Fibroblast of peridontal ligament (primary cell): ENCODE measurements around the gene PPP5C.
"Not testable (repeated sequence)": the region's sequence is repeated elsewhere in the genome, so short reads cannot be mapped to it uniquely, and the experiment has no call there.

Experiments used
- DNase-seq: peaks from one replicate; pipeline ENCODE4 v3.0.0-alpha.2; 2010; ENCODE audit errors: extremely low read depth

PPP5C gene

DNA sequence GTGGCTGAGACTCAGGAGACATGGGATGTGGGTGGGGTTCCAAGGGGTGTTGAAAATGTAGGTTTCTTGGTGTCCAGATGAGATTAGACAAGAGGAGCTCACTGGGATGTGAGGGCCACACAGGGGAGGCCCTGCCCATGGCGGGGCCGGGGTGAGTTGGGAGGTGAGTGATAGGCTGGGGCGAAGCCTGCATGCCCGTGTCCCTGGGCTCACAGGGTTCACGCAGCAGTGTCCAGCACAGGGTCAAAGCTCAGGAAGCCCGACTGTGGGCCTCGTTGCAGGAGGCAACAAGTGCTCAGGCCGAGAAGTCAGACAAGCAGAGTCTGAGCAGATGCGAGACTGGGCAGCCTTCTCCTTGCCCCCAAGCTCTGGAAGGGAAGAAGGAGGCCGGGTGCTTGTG lies 39.3 kb downstream of the PPP5C start:
- DNase-seq, result no peak

DNA sequence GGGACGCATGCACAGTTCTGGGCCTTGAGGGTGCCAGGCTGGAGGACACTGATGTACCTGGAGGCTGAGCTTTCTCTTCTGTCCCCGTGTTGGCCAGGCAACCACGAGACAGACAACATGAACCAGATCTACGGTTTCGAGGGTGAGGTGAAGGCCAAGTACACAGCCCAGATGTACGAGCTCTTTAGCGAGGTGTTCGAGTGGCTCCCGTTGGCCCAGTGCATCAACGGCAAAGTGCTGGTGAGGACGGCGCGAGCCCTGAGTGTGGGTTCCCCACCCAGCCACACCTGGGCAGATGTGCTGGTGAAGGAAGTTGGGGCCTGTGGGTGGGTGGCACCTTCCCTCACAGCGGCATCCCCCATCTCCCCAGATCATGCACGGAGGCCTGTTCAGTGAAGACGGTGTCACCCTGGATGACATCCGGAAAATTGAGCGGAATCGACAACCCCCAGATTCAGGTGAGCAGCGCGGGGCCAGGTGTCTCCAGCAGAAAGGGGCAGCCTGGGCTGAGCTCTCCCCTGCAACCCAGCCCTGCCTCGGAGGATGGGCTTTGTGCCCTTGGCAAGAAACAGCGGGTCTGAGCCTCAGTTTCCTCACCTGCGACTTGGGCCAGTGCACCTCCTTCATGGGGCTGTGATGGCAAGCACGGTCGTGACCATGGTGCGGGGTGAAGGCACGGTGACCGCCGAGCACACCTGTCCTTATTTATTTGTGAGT lies 40.3 kb downstream of the PPP5C start:
- no peak for DNase-seq

DNA sequence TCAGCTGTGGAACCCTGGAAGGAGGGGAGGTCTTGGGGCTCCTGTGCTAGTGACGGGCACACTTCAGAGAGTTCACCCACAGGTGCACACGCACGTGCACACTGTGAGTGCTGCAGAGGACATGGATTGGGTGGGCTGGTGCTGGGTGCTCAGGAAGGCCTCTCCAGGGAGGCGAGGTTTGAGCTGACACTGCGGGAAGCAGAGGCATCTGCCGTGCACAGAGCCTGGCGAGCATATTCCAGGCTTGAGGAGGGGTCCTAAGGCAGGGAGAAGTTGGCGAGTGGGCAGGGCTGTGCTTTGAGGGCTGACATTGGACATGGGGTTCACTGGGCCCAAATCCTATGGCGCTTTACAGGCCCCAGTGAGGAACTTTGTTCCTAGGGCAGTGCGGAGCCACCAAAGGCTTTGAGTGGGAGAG lies 40.8 kb downstream of the PPP5C start:
- no peak for DNase-seq

DNA sequence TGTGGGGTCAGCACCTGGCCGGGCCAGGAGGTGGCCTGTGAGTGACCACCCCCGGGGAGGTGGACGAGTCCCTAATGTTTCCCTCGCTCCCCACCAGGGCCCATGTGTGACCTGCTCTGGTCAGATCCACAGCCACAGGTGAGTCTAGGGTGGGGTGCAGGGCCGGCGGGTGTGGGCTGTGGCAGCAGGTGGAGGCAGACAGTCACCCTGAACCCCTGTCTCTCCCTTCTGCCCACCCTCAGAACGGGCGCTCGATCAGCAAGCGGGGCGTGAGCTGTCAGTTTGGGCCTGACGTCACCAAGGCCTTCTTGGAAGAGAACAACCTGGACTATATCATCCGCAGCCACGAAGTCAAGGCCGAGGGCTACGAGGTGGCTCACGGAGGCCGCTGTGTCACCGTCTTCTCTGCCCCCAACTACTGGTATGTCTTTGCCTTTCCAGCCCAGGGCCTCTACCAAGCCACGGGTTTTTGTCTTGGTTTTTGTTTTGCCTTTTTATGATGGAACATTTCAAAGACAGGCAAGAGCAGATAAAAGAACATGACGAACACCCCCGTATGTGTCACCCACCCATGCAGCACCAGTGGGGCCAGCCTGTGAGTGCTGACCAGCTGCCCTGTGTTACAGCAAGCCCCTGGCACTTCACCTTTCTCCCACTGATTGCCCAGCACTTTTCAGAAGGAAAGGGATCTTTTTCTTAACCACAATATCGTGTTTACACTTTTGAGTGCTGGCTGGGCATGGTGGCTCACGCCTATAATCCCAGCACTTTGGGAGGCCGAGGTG lies 41.6 kb downstream of the PPP5C start:
- no peak for DNase-seq

DNA sequence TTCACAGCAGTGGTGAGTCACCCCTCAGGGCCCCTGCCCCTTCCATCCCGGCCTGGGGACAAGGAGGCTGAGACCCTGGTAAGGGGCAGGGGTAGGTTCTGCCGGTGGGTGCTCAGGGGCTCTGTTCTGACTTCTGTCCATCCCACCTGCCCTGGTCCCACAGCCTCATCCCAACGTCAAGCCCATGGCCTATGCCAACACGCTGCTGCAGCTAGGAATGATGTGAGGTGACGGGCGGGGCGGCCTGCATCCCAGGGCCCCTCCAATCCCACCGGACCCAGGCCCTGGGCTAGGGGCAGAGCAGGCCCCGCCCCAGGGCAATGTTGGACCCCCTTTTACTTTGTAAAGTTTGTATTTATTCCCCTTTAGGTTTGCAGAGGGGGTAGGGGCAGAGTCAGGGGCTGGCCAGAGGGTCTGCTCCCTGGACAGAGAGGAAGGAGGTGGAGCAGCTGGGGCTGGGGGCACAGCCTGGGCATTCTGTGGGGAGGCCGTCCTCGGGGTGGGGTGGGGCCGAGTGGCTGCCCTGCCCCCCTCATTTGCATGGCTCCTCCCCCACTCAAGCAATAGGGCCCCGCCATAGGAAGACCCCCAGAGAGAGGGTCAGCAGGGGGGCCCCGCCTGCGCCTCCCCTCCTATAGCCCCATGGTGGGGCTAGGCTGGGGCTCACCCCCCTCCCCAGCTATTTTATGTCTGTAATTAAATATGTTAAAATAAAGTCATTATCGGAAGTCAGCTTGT lies 43.4 kb downstream of the PPP5C start:
- no peak for DNase-seq

DNA sequence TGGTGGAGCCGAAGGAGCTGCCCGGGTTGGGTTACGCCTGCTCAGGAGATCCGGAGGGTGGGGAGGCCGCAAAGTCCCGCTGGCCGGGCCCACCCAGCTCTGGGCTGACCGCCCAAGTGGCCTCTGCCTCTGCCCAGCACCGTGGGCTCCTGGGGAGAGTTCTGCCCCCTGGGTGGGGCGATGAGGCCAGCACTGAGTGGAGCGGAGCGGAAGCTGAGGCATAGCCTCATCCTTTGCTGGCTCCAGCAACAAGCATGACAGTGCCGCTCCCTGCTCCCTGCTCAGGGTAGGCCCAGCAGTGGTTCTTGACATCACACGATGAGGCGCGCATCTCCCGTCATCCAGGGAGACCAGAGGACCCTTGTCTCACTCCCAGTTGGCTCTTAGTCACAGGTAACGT lies 44.0 kb downstream of the PPP5C start:
- DNase-seq, result no peak

DNA sequence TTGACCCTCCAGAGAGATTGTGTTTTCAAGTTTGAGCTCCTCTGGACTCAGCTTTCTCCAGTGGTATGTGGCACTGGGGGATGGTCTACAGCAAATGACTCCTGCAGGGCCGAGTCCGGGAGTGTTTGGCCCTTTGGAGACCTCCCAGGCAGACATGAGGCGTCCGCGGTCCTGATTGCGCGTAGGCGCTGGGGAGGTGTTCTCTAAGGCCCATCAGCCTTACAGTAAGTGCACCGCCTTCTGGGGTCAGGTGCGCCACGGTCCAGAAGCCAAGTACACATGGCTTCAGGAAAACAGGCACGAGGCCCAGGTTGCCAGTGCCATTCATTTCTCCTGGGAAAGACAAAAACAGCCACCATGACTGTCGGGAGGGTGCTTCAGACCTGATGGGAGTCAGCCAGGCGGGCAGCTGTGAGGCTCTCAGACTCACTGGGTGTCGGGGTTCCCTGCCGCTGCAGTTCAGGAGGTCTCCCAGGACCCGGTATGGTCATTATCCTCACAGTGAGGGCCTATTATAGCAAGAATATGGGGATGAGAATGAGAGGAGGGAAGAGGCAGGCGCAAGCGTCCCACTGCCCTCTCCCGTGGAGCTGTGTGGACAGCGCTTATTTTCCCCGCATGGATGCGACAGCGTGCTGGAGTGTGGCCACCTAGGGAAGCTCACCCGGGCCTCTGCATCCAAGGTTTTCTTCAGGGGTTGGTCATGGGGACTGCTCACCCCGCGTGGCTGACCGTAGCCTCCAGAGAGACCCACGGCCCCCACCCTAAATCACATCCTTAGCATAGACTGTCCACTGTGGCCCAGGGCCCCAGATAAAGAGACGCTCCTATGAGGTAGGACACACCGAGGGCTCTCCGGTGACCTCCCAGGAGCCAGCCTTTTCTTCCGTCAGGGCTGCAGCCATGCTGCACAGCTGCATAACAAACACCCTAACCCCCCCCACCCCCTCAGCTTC lies 44.7 kb downstream of the PPP5C start:
- DNase-seq, result no peak

DNA sequence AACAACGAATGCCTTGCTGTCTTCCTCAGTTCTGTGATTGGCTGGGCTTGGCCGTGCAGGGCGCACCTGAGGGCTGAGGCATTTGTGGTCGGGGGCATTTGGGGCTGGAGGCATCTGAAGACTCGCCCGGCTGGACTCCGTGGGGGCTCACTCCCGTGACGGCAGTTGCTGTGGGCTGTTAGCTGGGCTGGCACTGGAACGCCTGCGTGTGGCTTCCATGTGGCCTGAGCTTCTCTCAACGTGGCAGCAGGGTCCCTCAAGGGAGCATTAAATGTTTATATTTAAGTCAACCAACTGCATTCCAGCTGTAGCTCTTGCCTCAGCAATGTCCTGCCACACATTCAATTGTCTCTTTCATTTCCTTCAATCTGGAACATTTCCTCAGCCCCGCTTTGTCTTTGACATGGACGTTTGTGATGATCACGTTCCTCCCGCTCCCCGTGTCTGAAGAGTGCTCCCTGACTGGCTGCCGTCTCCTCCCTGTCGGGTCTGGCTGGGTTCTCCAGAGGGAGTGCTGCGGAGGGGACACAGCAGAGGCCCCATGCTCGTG lies 45.4 kb downstream of the PPP5C start:
- DNase-seq, result peak; percentile 82

DNA sequence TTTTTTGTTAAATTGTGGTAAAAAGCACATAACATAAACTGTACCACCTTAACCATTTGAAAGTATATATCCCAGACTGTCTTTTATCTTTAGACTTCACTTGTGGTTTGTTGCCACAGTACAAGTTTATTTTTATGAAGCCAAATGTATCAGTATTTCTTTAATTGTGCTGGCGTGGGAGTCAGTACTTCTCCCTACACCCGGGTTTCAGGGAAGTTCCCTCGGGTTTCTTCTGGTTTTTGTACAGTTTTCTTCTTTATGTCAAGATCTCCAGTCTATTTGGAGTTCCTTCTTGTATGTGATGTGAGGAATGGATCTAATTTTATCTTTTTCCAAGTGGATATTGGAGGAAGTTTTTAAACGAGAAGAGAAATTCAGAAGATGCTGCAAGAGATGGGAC lies 46.0 kb downstream of the PPP5C start:
- DNase-seq, result peak; percentile 37

DNA sequence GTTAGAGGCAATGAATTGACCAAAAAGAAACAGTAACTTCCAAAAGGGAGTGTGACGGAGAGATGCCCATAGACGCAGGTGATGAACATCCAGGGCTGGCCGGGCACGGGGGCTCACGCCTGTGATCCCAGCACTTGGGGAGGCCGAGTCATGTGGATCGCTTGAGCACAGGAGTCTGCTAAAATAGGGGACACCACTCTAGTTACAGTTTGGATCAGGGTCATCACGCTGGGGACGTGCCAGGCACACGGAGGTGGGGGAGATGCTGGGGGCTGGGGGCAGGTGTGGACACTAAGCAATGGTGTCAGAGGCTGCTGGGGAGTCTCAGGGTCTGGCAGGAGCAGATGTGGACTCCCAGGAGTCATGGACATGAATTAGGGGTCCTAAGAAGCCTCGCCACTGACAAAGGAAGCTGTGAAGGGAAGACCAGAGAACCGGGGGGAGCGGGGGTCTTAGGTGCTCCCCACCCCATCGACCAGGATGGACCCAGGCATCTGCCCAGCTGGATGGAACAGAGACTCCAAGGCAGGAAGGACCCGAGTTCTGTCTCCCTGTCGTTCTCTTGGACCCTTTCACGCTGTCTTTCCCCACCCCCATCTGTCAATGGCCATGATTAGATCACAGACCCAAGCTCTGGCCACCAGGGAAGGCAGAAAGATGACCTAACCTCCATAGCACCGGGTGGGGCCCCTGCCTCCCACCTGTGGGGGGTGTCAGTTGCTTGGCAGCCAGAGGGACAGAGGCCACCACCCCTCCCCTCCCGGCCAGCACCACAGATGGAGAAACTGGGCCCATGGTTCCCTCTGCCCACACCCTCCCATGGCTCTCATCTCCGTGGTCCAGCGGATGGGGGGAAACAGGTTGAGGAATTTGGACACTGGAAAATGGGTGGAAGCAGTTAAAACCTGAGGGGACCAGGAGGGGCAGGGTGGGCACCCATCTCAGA lies 46.8 kb downstream of the PPP5C start:
- DNase-seq, result no peak

DNA sequence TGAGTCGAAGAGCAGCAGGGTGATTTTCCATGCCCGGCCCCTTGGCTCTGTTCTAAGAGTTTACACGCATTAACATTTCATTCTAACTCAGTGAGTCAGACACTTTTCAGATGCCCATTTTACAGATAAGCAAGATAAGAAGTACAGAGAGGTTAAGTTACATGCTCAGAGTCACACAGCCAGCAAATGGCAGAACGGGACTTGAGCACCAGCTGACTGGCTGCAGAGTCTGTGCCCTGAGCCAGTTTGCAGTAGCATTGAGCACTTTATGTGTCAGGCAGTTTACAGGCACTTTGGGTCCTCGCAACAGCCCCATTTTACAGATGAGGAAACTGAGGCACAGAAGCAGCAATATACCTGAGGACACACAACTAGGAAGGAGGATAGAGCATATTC lies 47.5 kb downstream of the PPP5C start:
- DNase-seq, result no peak

DNA sequence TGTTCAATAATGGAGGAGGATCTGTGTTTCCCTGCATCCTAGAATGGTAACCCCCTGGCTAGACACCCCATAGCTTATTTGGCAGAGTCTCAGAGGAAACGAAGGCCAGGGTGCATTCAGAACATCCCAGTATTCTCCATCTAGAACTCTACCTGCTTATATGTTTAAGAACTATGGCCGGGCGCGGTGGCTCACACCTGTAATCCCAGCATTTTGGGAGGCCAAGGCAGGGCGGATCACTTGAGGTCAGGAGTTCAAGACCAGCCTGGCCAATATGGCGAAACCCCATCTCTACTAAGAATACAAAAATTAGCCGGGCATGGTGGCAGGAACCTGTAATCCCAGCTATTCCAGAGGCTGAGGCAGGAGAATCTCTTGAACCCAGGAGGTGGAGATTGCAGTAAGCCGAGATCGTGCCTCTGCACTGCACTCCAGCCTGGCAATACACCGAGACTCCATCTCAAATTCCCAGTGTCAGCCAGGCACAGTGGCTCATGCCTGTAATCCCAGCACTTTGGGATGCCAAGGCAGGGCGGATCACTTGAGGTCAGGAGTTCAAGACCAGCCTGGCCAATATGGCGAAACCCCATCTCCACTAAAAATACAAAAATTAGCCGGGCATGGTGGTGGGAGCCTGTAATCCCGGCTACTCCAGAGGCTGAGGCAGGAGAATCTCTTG lies 51.1 kb downstream of the PPP5C start:
- not testable (repeated sequence) for DNase-seq

DNA sequence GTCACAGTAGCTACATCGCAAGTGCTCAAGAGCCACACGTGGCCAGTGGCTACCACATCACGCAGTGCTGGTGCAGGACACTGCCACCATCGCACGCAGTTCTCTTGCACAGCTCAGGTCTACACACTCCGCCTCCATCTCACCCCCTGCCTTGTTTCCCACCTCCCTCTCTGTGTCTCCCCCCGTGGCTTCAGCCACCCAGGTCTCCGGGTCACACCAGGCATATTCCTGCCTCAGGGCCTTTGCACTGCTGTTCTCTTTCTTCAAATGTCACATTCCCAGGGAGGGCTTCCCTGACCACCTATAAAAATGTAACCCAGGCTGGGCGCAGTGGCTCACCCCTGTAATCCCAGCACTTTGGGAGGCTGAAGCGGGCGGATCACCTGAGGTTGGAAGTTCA lies 55.8 kb downstream of the PPP5C start:
- DNase-seq, result no peak

DNA sequence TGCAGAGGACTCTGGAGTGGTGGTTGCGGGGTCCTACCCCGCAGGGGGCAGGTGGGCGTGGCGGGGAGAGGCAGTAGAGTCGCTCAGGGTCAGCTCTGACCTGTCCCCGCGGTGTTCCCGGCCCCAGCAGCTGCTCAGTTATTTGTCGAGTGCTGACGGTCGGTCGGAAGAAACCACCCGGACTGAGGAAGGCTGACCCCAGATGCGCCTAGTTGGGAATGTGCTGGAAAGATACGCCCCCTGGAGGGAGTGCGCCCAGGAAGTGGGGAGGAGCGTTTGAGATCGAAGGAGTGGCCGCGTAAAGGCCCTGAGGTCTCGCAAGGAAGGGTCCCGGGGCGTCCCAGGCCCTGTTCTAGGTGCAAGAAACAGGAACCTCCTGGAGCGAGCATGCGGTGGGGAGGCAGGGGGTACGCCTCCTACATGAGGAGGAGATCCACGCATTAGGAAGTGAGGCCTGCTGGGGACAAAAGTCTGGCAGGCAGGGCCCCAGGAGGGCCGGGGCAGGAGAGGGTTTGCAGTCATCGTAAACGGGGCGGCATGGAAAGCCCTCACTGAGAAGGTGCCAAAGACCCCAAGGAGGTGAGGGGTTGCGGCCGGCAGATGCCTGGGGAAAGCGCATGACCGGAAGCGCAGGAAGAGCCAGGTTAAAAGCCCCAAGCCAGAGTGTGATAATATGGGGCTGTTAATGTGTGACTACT lies 57.3 kb downstream of the PPP5C start:
- DNase-seq, result peak; percentile 44

DNA sequence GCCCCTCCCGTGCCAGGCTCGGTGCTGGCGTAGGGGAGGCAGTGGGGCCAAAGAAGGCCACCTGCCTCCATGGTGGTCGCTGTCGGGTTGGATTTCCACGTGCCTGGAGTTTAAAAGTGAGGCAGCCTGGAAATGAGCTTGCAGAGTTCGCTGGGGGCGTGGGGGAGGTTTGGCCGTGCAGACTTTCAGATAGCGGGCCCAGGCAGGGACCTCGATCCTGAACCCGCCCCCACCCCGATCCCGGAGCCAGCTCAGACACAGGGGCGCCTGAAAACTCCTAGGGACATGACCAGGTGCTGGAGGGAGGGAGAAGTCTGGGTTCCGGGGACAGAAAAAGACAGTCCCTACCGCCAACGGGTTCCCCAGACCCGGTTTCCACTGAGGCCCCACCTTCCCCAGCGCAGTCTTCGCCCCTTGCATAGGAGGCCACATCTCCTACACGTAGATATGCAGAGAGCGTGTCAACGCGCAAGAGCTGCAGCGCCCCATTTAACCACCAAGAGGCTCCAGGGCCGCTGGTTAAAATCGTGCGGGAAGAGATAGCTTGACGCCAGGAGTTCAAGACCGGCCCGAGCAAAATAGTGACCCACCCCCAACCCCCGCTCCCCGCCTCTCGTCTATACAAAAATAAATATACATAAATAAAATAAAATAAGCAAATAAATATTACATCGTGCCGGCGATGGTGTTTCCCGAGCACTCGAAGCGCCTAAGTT lies 58.0 kb downstream of the PPP5C start:
- DNase-seq, result no peak

DNA sequence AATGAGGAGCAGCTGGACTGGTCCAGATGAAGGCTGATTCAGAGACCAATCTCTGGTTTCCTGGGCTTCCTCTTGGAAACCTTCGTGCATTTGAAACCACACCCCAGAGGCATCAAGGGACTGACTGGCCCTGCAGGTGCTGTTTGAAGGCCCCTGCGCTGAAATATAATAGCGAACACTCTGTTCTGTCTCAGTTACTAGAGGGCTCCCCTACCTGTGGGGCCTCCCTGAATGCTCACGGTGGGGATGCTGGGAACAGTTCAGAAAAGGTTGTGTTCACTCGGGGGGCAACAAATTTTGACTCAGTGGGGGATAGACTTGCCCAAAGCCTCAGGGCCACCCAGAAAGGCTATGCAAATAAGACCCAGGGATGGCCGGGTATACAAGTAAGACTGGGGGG lies 60.1 kb downstream of the PPP5C start:
- no peak for DNase-seq

DNA sequence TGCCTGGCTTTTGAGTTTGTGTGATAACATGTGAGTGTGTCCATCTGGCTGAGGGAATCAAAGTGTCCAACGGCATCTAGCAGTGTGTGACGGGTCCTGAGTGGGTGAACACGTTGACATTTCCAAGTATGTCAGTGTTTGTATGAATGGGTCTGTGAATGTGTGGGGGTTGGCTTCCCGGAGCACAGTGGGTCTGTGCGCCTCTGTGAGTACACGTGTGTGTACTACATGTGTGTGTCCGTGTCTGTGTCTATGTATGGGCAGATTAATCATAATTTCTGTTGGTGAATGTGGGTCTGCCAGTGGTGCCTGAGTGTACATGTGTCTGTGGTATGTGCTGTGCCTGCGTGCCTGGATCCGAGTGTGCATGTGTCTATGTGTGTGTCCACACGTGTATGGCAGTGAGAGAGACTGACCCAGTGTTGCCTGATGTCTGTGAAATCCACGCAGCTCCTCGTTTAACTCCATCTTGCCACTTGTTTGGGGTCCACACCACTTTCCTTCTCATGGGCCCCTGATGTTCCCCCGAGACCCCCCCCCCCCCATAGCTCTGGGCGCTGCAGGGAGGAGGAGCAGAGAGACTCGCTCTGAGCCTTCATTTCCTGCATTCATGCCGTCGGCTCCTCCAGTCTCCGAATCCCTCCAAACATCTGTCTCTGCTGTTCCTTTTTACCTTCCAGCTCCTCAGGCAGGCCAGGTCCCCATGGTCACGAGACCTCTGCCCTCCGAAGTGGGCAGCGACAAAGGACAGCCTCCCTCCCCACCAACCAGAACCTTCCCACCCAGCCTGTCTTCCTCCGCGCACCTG lies 61.2 kb downstream of the PPP5C start:
- no peak for DNase-seq
